H9 (cell line): ENCODE results near the gene LIPC. TPM values are rescaled to one million over a fixed set of nuclear protein-coding genes. Genes with fewer than 3 reads are reported as not detected.

Source experiments
- DNase-seq: peaks from one replicate; pipeline ENCODE4 v3.0.0-alpha.2; 2017
- H2AFZ ChIP-seq: one replicate; pipeline ENCODE4 v1.6.1; 2013; ENCODE audit warnings: mild to moderate bottlenecking, low read length, control low read depth, moderate library complexity
- H2AK5ac ChIP-seq: 2 replicates; pipeline ENCODE4 v1.6.1; 2013; ENCODE audit warnings: low read length, control low read depth, mixed read lengths; ENCODE audit not compliant: insufficient read length
- H2BK120ac ChIP-seq: one replicate; pipeline ENCODE4 v1.6.1; 2013; ENCODE audit warnings: low read depth, mild to moderate bottlenecking, low read length, control low read depth, inconsistent platforms; ENCODE audit not compliant: poor library complexity, severe bottlenecking
- H2BK12ac ChIP-seq: 2 replicates; pipeline ENCODE4 v1.6.1; 2013; ENCODE audit warnings: low read length, control low read depth, mixed read lengths, low read depth; ENCODE audit not compliant: insufficient read length
- H2BK15ac ChIP-seq: 2 replicates; pipeline ENCODE4 v1.6.1; 2013; ENCODE audit warnings: low read depth, low read length, control low read depth
- H2BK20ac ChIP-seq: one replicate; pipeline ENCODE4 v1.6.1; 2013; ENCODE audit warnings: low read depth, mild to moderate bottlenecking, low read length, control low read depth, inconsistent platforms; ENCODE audit not compliant: poor library complexity, severe bottlenecking
- H2BK5ac ChIP-seq: 2 replicates; pipeline ENCODE4 v1.6.1; 2013; ENCODE audit warnings: low read length, control low read depth, mixed read lengths; ENCODE audit not compliant: insufficient read length
- H3K14ac ChIP-seq: 2 replicates; pipeline ENCODE4 v1.6.1; 2013; ENCODE audit warnings: low read length, control low read depth; ENCODE audit not compliant: insufficient read depth
- H3K18ac ChIP-seq: 2 replicates; pipeline ENCODE4 v1.6.1; 2013; ENCODE audit warnings: low read depth, mild to moderate bottlenecking, mixed read lengths, low read length, control low read depth; ENCODE audit not compliant: insufficient read length
- H3K23ac ChIP-seq: 2 replicates; pipeline ENCODE4 v1.6.1; 2013; ENCODE audit warnings: low read length, control low read depth, mixed read lengths, low read depth; ENCODE audit not compliant: insufficient read length
- H3K23me2 ChIP-seq: 2 replicates; pipeline ENCODE4 v1.6.1; 2013; ENCODE audit warnings: low read depth, mild to moderate bottlenecking, mixed read lengths, low read length, control low read depth; ENCODE audit not compliant: insufficient read length, poor library complexity, severe bottlenecking
- H3K27ac ChIP-seq: 2 replicates; pipeline ENCODE4 v1.5.1; 2013; ENCODE audit warnings: low read length, control low read depth, mixed read lengths, low read depth; ENCODE audit not compliant: insufficient read length
- H3K27me3 ChIP-seq: 2 replicates; pipeline ENCODE4 v1.6.1; 2013; ENCODE audit warnings: low read length, control low read depth, inconsistent platforms; ENCODE audit not compliant: insufficient read depth
- H3K4ac ChIP-seq: 2 replicates; pipeline ENCODE4 v1.6.1; 2013; ENCODE audit warnings: low read depth, mild to moderate bottlenecking, control low read depth, inconsistent platforms, low read length, moderate library complexity
- H3K4me1 ChIP-seq: 2 replicates; pipeline ENCODE4 v1.6.1; 2013; ENCODE audit warnings: low read length, control low read depth, inconsistent platforms; ENCODE audit not compliant: insufficient read depth
- H3K4me2 ChIP-seq: 2 replicates; pipeline ENCODE4 v1.6.1; 2013; ENCODE audit warnings: low read length, control low read depth, mixed read lengths; ENCODE audit not compliant: insufficient read length, insufficient read depth
- H3K56ac ChIP-seq: 2 replicates; pipeline ENCODE4 v1.6.1; 2013; ENCODE audit warnings: low read depth, mild to moderate bottlenecking, mixed read lengths, low read length, control low read depth; ENCODE audit not compliant: insufficient read length
- H3K79me1 ChIP-seq: 2 replicates; pipeline ENCODE4 v1.6.1; 2013; ENCODE audit warnings: low read depth, mild to moderate bottlenecking, moderate library complexity, low read length, control low read depth, inconsistent platforms; ENCODE audit not compliant: insufficient read depth, poor library complexity, severe bottlenecking
- H3K79me2 ChIP-seq: 2 replicates; pipeline ENCODE4 v1.6.1; 2013; ENCODE audit warnings: low read length, control low read depth, inconsistent platforms; ENCODE audit not compliant: insufficient read depth
- H3K9ac ChIP-seq: 2 replicates; pipeline ENCODE4 v1.6.1; 2013; ENCODE audit warnings: low read length, control low read depth, mixed read lengths; ENCODE audit not compliant: insufficient read length; ENCODE audit errors: extremely low read depth
- H3K9me3 ChIP-seq: one replicate; pipeline ENCODE4 v1.6.1; 2013; ENCODE audit warnings: low read depth, low read length, inconsistent platforms; ENCODE audit not compliant: control insufficient read depth
- H3T11ph ChIP-seq: one replicate; pipeline ENCODE4 v1.6.1; 2013; ENCODE audit warnings: mild to moderate bottlenecking, low read length, control low read depth, inconsistent platforms
- H4K20me1 ChIP-seq: one replicate; pipeline ENCODE4 v1.6.1; 2013; ENCODE audit not compliant: control insufficient read depth, insufficient read length, insufficient read depth
- H4K5ac ChIP-seq: 2 replicates; pipeline ENCODE4 v1.6.1; 2013; ENCODE audit warnings: low read depth, mild to moderate bottlenecking, mixed read lengths, low read length, control low read depth; ENCODE audit not compliant: insufficient read length
- H4K8ac ChIP-seq: replicated peaks from 2 replicates; pipeline ENCODE4 v1.6.1; 2013; ENCODE audit warnings: low read length, control low read depth, mixed read lengths, low read depth; ENCODE audit not compliant: insufficient read length
- H4K91ac ChIP-seq: 2 replicates; pipeline ENCODE4 v1.6.1; 2013; ENCODE audit warnings: low read depth, mild to moderate bottlenecking, moderate library complexity, mixed read lengths, low read length, control low read depth; ENCODE audit not compliant: insufficient read length
- H3K27ac Mint-ChIP-seq, 3 experiments: 2 replicates in 2 of 3; 3 replicates in 1 of 3; pipeline ENCODE4 v1.8.0; 2020 to 2021; ENCODE audit warnings: mixed read lengths in 3 of 3, mild to moderate bottlenecking in 1 of 3, moderate library complexity in 1 of 3
- H3K27me3 Mint-ChIP-seq: 2 replicates; pipeline ENCODE4 v1.8.0; 2021; ENCODE audit warnings: low read depth, mild to moderate bottlenecking, moderate library complexity, mixed read lengths
- H3K36me3 Mint-ChIP-seq, 3 experiments: 2 replicates in 2 of 3; 3 replicates in 1 of 3; pipeline ENCODE4 v1.8.0; 2020 to 2021; ENCODE audit warnings: low read depth in 3 of 3, mixed read lengths in 3 of 3; ENCODE audit not compliant: insufficient read depth in 1 of 3
- H3K4me1 Mint-ChIP-seq, 2 experiments: 2 replicates each; pipeline ENCODE4 v1.8.0; 2020; ENCODE audit warnings: mixed read lengths in 2 of 2
- H3K4me3 Mint-ChIP-seq, 2 experiments: 2 replicates in 1 of 2; 3 replicates in 1 of 2; pipeline ENCODE4 v1.8.0; 2020 to 2021; ENCODE audit warnings: mild to moderate bottlenecking in 2 of 2, mixed read lengths in 2 of 2, moderate library complexity in 1 of 2
- H3K9me3 Mint-ChIP-seq, 2 experiments: 2 replicates in 1 of 2; 3 replicates in 1 of 2; pipeline ENCODE4 v1.8.0; 2020; ENCODE audit warnings: mild to moderate bottlenecking in 2 of 2, mixed read lengths in 2 of 2, moderate library complexity in 1 of 2
- CTCF ChIP-seq: fragments of 200-600 bp; sonication (generic); conservative IDR thresholded peaks from 3 replicates; pipeline ENCODE4 v1.8.0; 2021; ENCODE audit warnings: antibody characterized with exemption, mild to moderate bottlenecking
- WGBS: extraction: QIAGEN DNeasy Blood & Tissue Kit; methylation state at CpG from one replicate; pipeline ENCODE4 v1.1.7; 2013; ENCODE audit warnings: missing lambda C conversion rate, low lambda C conversion rate, mixed read lengths; ENCODE audit not compliant: insufficient read length; ENCODE audit errors: extremely low coverage; 5-methylcytosine and 5-hydroxymethylcytosine counted together
- total RNA-seq: library from RNA; stranded (reverse); gene quantifications from 2 replicates; pipeline ENCODE4 v1.2.1, GENCODE V29; 2021

Gene LIPC
- total RNA-seq, 1 experiment from 2014 or later = not detected

GRCh38 chr15:58442122-58442521, 10.3 kb downstream of the LIPC start:
- Mint-ChIP-seq H3K27ac (no peak overlapping the region), H3K36me3 (no peaks in the 10 kb centered on the region; a peak in 1 of 7 replicates), H3K9me3 (no peaks in the 10 kb centered on the region; a peak in 1 of 5 replicates), H3K27me3 (peaks cover 7% of the 10 kb centered on the region; the same call in 1 of the 2 replicates), H3K4me3 (no peak overlapping the region), H3K4me1 (peaks cover 59 to 60% of the 10 kb centered on the region in 2 experiments)
- no peak overlapping the region for H4K8ac ChIP-seq
- no peak for TF ChIP-seq CTCF
- no peak overlapping the region for H2BK12ac ChIP-seq
- no peak overlapping the region for H2BK120ac ChIP-seq
- no peak overlapping the region for H3K18ac ChIP-seq
- WGBS = no CpG with 5 or more reads among the region's 4 CpGs
- H4K20me1 ChIP-seq = no peaks in the 10 kb centered on the region
- H3K23ac ChIP-seq = no peak overlapping the region
- no peak overlapping the region for H4K5ac ChIP-seq
- no peak overlapping the region for H3K4me2 ChIP-seq
- H2BK15ac ChIP-seq = no peak overlapping the region
- H3K9ac ChIP-seq = no peak overlapping the region
- no peak overlapping the region for H3T11ph ChIP-seq
- H3K56ac ChIP-seq = no peak overlapping the region
- H2AK5ac ChIP-seq = no peak overlapping the region
- no peak overlapping the region for H2BK20ac ChIP-seq
- H3K79me2 ChIP-seq = no peaks in the 10 kb centered on the region
- no peaks in the 10 kb centered on the region for H3K27me3 ChIP-seq
- H2AFZ ChIP-seq = no peak overlapping the region
- H3K4ac ChIP-seq = no peak overlapping the region
- H4K91ac ChIP-seq = no peak overlapping the region
- no peaks in the 10 kb centered on the region for H3K79me1 ChIP-seq
- H3K14ac ChIP-seq = no peak overlapping the region
- no peaks in the 10 kb centered on the region for H3K9me3 ChIP-seq
- H3K4me1 ChIP-seq = peaks cover 3% of the 10 kb centered on the region; the same call in 1 of the 2 replicates
- H3K27ac ChIP-seq = no peak overlapping the region
- no peaks in the 10 kb centered on the region for H3K23me2 ChIP-seq
- H2BK5ac ChIP-seq = no peak overlapping the region
- no peak for DNase-seq
